Testis (tissue), 3 donors: Measurements from ENCODE around the gene SKA2. TPM values are rescaled to one million over a fixed set of nuclear protein-coding genes. Genes with fewer than 3 reads are reported as not detected.

Source experiments
- DNase-seq: peaks from one replicate; pipeline ENCODE4 v3.0.0-alpha.2; 2019
- H3K27ac ChIP-seq, 2 donors: fragments of 200-600 bp; sonication (generic); one replicate each; pipeline ENCODE4 v1.5.1; 2019
- H3K27me3 ChIP-seq: fragments of 200-600 bp; sonication (generic); one replicate; pipeline ENCODE4 v1.5.1; 2019
- H3K36me3 ChIP-seq: fragments of 200-600 bp; sonication (generic); one replicate; pipeline ENCODE4 v1.5.1; 2017; ENCODE audit warnings: low read depth; ENCODE audit errors: missing control alignments
- H3K4me1 ChIP-seq: fragments of 200-600 bp; sonication (generic); one replicate; pipeline ENCODE4 v1.5.1; 2019
- H3K4me3 ChIP-seq, 2 donors: fragments of 200-600 bp; sonication (generic); one replicate each; pipeline ENCODE4 v1.5.1; 2017 to 2019
- H3K9me3 ChIP-seq: fragments of 200-600 bp; sonication (generic); one replicate; pipeline ENCODE4 v1.5.1; 2017
- POLR2A ChIP-seq: fragments of 450-650 bp; IDR thresholded peaks from one replicate; pipeline ENCODE4 v1.6.1; 2017; ENCODE audit warnings: antibody characterized with exemption, mild to moderate bottlenecking, moderate library complexity
- WGBS, 2 donors: methylation state at CpG; one replicate each; pipeline ENCODE4 v1.1.5; 2018; 5-methylcytosine and 5-hydroxymethylcytosine counted together
- intact Hi-C: fragments of 100-400 bp; cut with DNase I; formaldehyde crosslinking; loops from one replicate; pipeline ENCODE4 v1.15.1; 2023; ENCODE audit warnings: low total_unique reads
- polyA plus RNA-seq: library from polyadenylated mRNA; stranded (reverse); fragments of 350-450 nt; fragmentation: Illumina TruSeq; extraction: RNeasy Lipid Tissue Mini Kit (QIAGEN cat#74804); gene quantifications from one replicate; pipeline ENCODE4 v1.2.3, GENCODE V29; 2014; ENCODE audit warnings: low read depth, low replicate concordance; ENCODE audit not compliant: insufficient read depth
- total RNA-seq, 2 donors: library from RNA; depleted of rRNA; stranded (reverse); fragments of >200 nt; gene quantifications; one replicate each; pipeline ENCODE4 v1.2.3, GENCODE V29; 2016
- TF ChIP-seq, protein P1 (sequence below), 3 experiments: fragments of 450-650 bp in 2 of 3; fragments of 200-600 bp in 1 of 3; sonication (generic) in 1 of 3; IDR thresholded peaks; one replicate each; pipeline ENCODE4 v1.5.1; 2016 to 2019; ENCODE audit warnings: antibody characterized with exemption in 3 of 3, mild to moderate bottlenecking in 2 of 3, moderate library complexity in 1 of 3

The SKA2 gene
- total and polyA plus RNA-seq, 3 donors from 2014 or later: 28.2 to 51.2 (median 46.6) TPM

DNA sequence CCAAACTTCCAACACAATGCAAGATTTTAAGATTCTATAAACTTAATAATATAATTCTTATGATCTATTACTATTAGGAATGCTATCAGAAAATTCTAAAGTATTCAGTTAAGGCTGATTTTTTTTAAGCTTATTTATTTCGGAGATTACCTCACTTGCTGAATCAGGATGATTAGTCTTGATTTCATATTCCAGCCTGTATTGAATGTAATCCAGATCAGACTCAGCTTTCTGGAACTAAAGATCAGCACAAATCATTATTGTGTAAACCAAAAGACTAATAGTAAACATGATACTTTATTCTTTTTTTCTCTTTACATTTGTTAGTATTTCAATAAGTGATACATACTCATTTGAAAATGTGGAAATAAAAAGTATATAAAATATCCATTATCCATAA lies 23.9 kb downstream of the SKA2 start:
- H3K27me3 ChIP-seq: no peaks in the 10 kb centered on the region
- H3K9me3 ChIP-seq: no peaks in the 10 kb centered on the region
- no peaks in the 10 kb centered on the region for H3K36me3 ChIP-seq
- H3K27ac ChIP-seq: no peak overlapping the region
- DNase-seq: no peak
- WGBS, 2 donors: 83 to 88% methylated on average over 1 of the region's 1 CpG
- H3K4me3 ChIP-seq: no peak overlapping the region
- TF ChIP-seq, protein P1, sequence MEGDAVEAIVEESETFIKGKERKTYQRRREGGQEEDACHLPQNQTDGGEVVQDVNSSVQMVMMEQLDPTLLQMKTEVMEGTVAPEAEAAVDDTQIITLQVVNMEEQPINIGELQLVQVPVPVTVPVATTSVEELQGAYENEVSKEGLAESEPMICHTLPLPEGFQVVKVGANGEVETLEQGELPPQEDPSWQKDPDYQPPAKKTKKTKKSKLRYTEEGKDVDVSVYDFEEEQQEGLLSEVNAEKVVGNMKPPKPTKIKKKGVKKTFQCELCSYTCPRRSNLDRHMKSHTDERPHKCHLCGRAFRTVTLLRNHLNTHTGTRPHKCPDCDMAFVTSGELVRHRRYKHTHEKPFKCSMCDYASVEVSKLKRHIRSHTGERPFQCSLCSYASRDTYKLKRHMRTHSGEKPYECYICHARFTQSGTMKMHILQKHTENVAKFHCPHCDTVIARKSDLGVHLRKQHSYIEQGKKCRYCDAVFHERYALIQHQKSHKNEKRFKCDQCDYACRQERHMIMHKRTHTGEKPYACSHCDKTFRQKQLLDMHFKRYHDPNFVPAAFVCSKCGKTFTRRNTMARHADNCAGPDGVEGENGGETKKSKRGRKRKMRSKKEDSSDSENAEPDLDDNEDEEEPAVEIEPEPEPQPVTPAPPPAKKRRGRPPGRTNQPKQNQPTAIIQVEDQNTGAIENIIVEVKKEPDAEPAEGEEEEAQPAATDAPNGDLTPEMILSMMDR (IDR thresholded peaks at IDR 0.05): no peak
- TF ChIP-seq POLR2A: no peak
- no peaks in the 10 kb centered on the region for H3K4me1 ChIP-seq
- intact Hi-C loops: no loop called here

DNA sequence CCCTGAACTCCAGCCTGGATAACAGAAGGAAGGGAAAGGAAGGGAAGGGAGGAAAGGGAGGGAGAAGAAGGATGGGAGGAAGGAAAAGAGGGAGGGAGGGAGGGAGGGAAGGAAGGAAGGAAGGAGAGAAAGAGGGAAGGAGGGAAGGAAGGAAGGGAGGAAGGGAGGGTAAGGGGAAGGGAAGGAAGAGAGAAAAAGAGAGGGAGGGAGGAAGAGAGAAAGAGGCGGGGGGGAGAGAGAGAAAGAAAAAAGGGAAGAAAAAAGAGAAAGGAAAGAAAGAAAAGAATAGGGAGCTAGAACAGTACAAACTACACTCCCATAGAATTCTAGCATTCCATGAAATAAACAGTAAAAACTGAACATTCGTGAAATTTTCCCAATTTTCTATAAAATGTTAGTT lies 25.2 kb downstream of the SKA2 start:
- no peak overlapping the region for H3K4me3 ChIP-seq
- WGBS, 2 donors: 46 to 47% methylated on average over 2 of the region's 2 CpGs
- no peaks in the 10 kb centered on the region for H3K4me1 ChIP-seq
- H3K27me3 ChIP-seq: no peaks in the 10 kb centered on the region
- H3K9me3 ChIP-seq: no peaks in the 10 kb centered on the region
- H3K36me3 ChIP-seq: no peaks in the 10 kb centered on the region
- intact Hi-C loops: no loop called here
- TF ChIP-seq, protein P1 (IDR thresholded peaks at IDR 0.05): no peak
- H3K27ac ChIP-seq: no peak overlapping the region
- DNase-seq: no peak

DNA sequence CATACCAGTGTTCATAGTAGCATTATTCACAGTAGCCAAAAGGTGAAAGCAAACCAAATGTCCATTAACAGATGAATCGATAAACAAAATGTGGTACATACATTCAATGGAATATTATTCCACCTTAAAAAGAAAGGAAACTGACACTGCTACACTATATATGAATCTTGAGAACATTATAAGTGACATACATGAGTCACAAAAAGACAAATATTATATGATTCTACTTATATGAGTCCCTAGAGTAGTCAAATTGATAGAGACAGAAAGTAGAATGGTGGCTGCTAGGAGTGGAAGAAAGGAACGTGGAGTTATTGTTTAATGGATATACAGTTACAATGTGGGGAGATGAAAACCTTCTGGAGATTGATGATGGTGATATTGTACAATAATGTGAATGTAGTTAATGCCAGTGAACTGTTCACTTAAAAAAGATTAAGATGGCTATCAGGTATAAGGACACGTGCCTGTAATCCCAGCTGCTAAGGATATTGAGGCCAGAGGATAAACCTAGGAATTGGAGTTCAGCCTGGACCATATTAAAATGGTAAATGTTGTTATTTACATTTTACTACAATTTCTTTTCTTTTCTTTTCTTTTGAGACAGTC lies 28.1 kb downstream of the SKA2 start:
- H3K36me3 ChIP-seq: no peaks in the 10 kb centered on the region
- DNase-seq: no peak
- H3K27me3 ChIP-seq: no peaks in the 10 kb centered on the region
- no peak overlapping the region for H3K27ac ChIP-seq
- TF ChIP-seq, protein P1 (IDR thresholded peaks at IDR 0.05): no peak
- no peak for TF ChIP-seq POLR2A
- no peaks in the 10 kb centered on the region for H3K4me1 ChIP-seq
- no peaks in the 10 kb centered on the region for H3K9me3 ChIP-seq
- intact Hi-C loops: no loop called here
- WGBS, 2 donors: 51 to 53% methylated on average over 3 of the region's 3 CpGs
- H3K4me3 ChIP-seq: no peak overlapping the region

DNA sequence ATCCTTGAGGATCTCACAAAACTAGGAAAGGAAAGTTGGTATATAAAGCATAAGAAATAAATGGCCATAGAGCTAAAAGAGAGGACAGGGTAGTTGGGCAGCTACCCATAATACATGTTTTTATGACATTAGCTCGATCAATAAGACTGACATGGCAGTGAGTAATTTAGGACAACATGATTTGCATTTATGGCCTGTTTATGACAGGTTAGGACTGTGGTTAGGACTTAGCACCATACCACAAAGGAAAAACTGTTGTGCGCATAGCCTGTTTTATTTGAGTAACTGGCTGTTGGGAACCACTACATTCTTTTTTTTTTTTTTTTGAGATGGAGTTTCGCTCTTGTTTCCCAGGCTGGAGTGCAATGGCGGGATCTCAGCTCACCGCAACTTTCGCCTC lies 30.3 kb downstream of the SKA2 start:
- no peaks in the 10 kb centered on the region for H3K4me1 ChIP-seq
- no peaks in the 10 kb centered on the region for H3K36me3 ChIP-seq
- TF ChIP-seq, protein P1 (IDR thresholded peaks at IDR 0.05): no peak
- TF ChIP-seq POLR2A: no peak
- DNase-seq: no peak
- 93 to 98% methylated on average over 6 of the region's 6 CpGs for WGBS, 2 donors
- intact Hi-C loops: no loop called here
- no peak overlapping the region for H3K27ac ChIP-seq
- no peaks in the 10 kb centered on the region for H3K27me3 ChIP-seq
- H3K9me3 ChIP-seq: no peaks in the 10 kb centered on the region
- H3K4me3 ChIP-seq: no peak overlapping the region

DNA sequence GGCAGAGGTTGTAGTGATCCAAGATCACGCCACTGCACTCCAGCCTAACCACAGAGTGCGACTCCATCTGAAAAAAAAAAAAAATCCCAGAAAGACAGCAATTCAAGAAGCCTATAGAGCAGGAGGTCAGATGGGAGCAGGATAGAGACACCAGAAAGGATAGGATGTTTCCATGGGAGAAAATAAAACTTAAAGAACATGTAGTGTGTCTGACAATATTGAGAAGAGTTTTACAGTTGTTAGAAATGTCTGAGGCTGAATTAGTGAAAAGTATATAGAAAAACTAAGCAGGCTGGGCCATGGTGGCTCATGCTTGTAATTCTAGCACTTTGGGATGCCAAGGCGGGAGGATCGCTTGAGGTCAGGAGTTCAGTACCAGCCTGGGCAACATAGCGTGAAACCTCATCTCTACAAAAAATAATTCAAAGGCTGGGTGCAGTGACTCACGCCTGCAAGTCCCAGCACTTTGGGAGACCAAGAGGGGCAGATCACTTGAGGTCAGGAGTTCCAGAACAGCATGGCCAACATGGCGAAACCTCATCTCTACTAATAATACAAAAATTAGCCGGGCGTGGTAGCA lies 33.0 kb downstream of the SKA2 start:
- Histone ChIP-seq H3K4me3 (no peak overlapping the region), H3K27me3 (no peaks in the 10 kb centered on the region), H3K4me1 (no peaks in the 10 kb centered on the region), H3K9me3 (no peaks in the 10 kb centered on the region), H3K27ac (no peak overlapping the region), H3K36me3 (no peaks in the 10 kb centered on the region)
- no peak for DNase-seq
- intact Hi-C loops: no loop called here
- 92 to 95% methylated on average over 9 of the region's 9 CpGs for WGBS, 2 donors
- no peak for TF ChIP-seq POLR2A
- TF ChIP-seq, protein P1 (IDR thresholded peaks at IDR 0.05): no peak
